Esophagus (tissue), 2 donors: ENCODE data around the gene ALOX12B. TPM values are rescaled to one million over a fixed set of nuclear protein-coding genes. Genes with fewer than 3 reads are reported as not detected.
"Not testable (repeated sequence)": the region's sequence is repeated elsewhere in the genome, so short reads cannot be mapped to it uniquely, and the experiment has no call there.

Experiments used
- H3K27ac ChIP-seq, 2 donors: one replicate each; pipeline ENCODE4 v1.5.1; 2013; ENCODE audit warnings: low read depth in 2 of 2, mild to moderate bottlenecking in 2 of 2, inconsistent platforms in 1 of 2, low read length in 1 of 2, moderate library complexity in 1 of 2
- H3K27me3 ChIP-seq, 2 donors: one replicate each; pipeline ENCODE4 v1.6.1; 2013; ENCODE audit warnings: low read length in 2 of 2, control low read depth in 1 of 2, mild to moderate bottlenecking in 1 of 2; ENCODE audit not compliant: insufficient read depth in 2 of 2, control insufficient read depth in 1 of 2
- H3K36me3 ChIP-seq, 2 donors: one replicate each; pipeline ENCODE4 v1.6.1; 2013; ENCODE audit warnings: low read length in 1 of 2; ENCODE audit not compliant: control insufficient read depth in 2 of 2, insufficient read depth in 2 of 2
- H3K4me1 ChIP-seq, 2 donors: one replicate each; pipeline ENCODE4 v1.6.1; 2013; ENCODE audit warnings: low read length in 1 of 2; ENCODE audit not compliant: control insufficient read depth in 2 of 2, insufficient read depth in 2 of 2
- H3K4me3 ChIP-seq, 2 donors: one replicate each; pipeline ENCODE4 v1.5.1; 2013; ENCODE audit warnings: low read length in 2 of 2, mild to moderate bottlenecking in 2 of 2, low read depth in 1 of 2, moderate library complexity in 1 of 2
- H3K9me3 ChIP-seq, 2 donors: one replicate each; pipeline ENCODE4 v1.6.1; 2013; ENCODE audit warnings: mild to moderate bottlenecking in 2 of 2, low read depth in 1 of 2, low read length in 1 of 2, moderate library complexity in 1 of 2; ENCODE audit not compliant: control insufficient read depth in 2 of 2, insufficient read depth in 1 of 2
- WGBS, 2 donors: extraction: QIAGEN DNeasy Blood & Tissue Kit; methylation state at CpG; one replicate each; pipeline ENCODE4 v1.1.7; 2013; 5-methylcytosine and 5-hydroxymethylcytosine counted together
- polyA plus RNA-seq, 2 donors: library from polyadenylated mRNA; stranded (reverse); fragments of 200-250 nt; gene quantifications; one replicate each; pipeline ENCODE4 v1.2.3, GENCODE V29; 2013
- donor health status: healthy with polysubstance abuse.
- donor health status: Bipolar disorder and iron deficiency.

The ALOX12B gene
- polyA plus RNA-seq, 2 donors = 2.4 to 5.2 TPM

DNA sequence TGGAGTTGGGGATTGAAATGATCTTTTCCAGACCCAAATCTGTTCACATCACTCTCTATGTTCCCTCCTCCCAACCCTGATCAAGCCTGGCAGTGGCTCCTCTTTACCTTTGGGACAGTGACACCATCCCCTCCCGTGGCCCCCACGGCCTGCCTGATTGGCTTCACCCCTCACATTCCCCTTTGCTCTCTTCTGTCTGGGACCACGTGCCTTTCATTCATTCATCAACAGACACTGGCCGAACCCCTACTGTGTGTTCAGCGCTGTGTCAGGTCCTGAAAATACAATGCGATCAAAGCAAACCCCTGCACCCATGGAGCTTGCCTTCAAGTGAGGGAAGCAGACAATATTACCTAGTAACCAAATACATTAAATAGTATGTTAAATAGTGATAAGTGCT is 2.2 kb upstream of the ALOX12B start:
- Histone ChIP-seq H3K27me3 (no peaks in the 10 kb centered on the region), H3K4me3 (no peak overlapping the region), H3K36me3 (no peaks in the 10 kb centered on the region), H3K4me1 (peaks cover 2 to 6% of the 10 kb centered on the region in 2 donors), H3K9me3 (no peaks in the 10 kb centered on the region), H3K27ac (no peak overlapping the region)
- WGBS, 2 donors = 66 to 67% methylated on average over 6 of the region's 6 CpGs

DNA sequence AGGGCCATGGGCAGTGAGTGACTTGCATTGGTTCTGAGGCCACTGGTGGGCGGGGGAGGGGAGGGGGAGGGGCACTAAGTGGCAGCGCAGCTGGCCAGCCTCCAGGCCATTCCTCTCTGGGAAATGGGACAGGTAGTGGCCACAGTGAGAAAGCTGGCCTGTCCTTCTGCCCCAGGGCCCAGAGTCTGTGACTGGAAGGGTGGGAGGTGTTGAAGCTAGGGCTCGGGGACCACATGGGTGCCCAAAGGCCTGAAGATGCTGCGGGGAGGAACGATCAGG is 375 bp upstream of the ALOX12B start:
- 56 to 66% methylated on average over 5 of the region's 5 CpGs for WGBS, 2 donors
- no peak overlapping the region for H3K4me3 ChIP-seq
- peaks cover 0 to 6% of the 10 kb centered on the region in 2 donors for H3K4me1 ChIP-seq
- no peaks in the 10 kb centered on the region for H3K36me3 ChIP-seq
- no peaks in the 10 kb centered on the region for H3K9me3 ChIP-seq
- H3K27me3 ChIP-seq = no peaks in the 10 kb centered on the region
- H3K27ac ChIP-seq = peak overlapping the region in 1 of 2 donors; percentile 40

DNA sequence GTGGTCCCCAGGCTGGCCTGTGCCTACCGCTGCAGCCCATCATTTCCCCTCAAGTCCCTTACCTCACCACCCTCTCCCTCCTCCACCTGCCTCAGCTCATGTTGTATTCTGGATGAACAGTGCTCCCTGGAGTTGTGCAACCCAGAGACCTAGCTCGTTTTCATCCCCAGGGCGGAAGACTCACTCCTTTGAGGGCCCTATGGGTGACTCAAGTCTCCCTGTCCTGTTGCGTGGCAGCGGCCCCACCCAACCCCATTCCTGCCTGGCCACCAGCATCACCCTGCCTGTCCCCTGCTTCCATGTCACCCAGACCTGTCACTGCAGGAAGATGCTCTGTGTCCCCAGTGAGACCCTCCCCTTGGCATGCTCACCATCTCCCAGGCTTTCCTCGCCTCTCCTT is 3.3 kb downstream of the ALOX12B start:
- H3K27ac ChIP-seq = peak overlapping the region in 1 of 2 donors; percentile 35

DNA sequence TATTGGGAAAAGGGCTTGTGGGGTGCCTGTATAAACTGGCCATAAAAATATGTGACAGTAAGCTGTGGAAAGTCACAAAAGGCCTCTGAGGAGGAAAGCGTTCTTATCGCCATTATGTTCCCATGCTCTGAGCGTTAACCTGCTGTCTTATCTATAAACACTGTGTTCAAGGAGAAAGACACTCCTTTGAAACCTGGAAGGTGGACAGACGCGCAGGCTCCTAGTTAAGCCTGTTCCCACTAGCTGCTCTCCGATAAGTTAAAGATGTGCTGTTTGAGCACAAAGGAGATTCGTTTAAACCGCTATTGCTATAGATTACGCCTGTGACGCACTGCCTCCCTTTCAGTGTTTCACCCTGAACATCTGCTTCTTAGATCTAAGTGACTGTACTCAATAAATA is 5.2 kb downstream of the ALOX12B start:
- no peak overlapping the region for H3K27ac ChIP-seq
- no peaks in the 10 kb centered on the region for H3K36me3 ChIP-seq
- H3K4me1 ChIP-seq = peaks cover under 1 to 5% of the 10 kb centered on the region in 2 donors
- no peaks in the 10 kb centered on the region for H3K9me3 ChIP-seq
- 81 to 86% methylated on average over 10 of the region's 10 CpGs for WGBS, 2 donors
- H3K27me3 ChIP-seq = no peaks in the 10 kb centered on the region
- H3K4me3 ChIP-seq = no peak overlapping the region

More for the DNA sequence above, 3.3 kb downstream of the ALOX12B start:
- H3K36me3 ChIP-seq = no peaks in the 10 kb centered on the region
- H3K4me1 ChIP-seq = peaks cover 4 to 6% of the 10 kb centered on the region in 2 donors
- no peaks in the 10 kb centered on the region for H3K27me3 ChIP-seq
- no peaks in the 10 kb centered on the region for H3K9me3 ChIP-seq
- H3K4me3 ChIP-seq = no peak overlapping the region
- WGBS, 2 donors = 76 to 80% methylated on average over 6 of the region's 6 CpGs

DNA sequence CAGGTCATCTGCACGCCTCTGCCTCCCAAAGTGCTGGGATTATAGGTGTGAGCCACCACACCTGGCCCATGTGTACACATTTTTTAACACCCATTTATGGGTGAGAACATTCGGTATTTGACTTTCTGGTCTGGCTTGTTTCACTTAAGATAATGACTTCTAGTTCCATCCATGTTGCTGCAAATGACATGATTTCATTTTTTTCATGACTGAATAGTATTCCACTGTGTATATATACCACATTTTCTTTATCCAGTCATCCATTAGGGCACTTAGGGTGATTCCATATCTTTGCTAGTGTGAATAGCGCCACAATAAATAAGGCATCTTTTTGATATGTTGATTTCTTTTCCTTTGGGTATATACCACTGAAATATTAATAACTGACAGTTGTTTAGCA is 5.6 kb downstream of the ALOX12B start:
- no peaks in the 10 kb centered on the region for H3K9me3 ChIP-seq
- no peak overlapping the region for H3K4me3 ChIP-seq
- 92% methylated on average over 3 of the region's 3 CpGs for WGBS, 2 donors
- H3K4me1 ChIP-seq = peaks cover 0 to 5% of the 10 kb centered on the region in 2 donors
- H3K27me3 ChIP-seq = no peaks in the 10 kb centered on the region
- H3K27ac ChIP-seq = no peak overlapping the region
- H3K36me3 ChIP-seq = no peaks in the 10 kb centered on the region

DNA sequence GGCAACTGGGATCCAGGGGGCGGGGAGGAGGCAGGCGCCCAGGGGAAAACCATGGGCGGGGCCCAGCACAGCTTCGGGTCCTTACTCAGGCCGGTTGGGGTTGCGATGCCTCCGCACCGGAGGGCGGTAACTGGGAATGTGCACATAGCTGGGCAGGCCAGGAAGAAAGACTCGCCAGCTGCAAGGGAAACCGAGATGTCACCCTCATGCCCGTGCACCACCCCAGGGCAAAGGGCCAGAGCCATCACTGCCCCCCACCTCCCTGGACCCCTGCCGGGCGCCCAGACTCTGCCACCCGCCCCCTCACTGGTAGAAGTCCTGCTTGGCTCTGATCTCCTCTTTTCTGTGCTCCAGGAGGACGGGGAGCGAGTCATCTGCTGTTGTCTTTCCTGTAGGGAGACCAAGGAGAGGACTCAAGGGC is 6.7 kb downstream of the ALOX12B start:
- peak overlapping the region in 1 of 2 donors; percentile 9 for H3K27ac ChIP-seq
- 30 to 61% methylated on average over 17 of the region's 17 CpGs for WGBS, 2 donors
- peaks cover 0 to 3% of the 10 kb centered on the region in 2 donors for H3K27me3 ChIP-seq
- no peak overlapping the region for H3K4me3 ChIP-seq
- H3K36me3 ChIP-seq = no peaks in the 10 kb centered on the region
- no peaks in the 10 kb centered on the region for H3K9me3 ChIP-seq
- peaks cover 0 to 5% of the 10 kb centered on the region in 2 donors for H3K4me1 ChIP-seq

DNA sequence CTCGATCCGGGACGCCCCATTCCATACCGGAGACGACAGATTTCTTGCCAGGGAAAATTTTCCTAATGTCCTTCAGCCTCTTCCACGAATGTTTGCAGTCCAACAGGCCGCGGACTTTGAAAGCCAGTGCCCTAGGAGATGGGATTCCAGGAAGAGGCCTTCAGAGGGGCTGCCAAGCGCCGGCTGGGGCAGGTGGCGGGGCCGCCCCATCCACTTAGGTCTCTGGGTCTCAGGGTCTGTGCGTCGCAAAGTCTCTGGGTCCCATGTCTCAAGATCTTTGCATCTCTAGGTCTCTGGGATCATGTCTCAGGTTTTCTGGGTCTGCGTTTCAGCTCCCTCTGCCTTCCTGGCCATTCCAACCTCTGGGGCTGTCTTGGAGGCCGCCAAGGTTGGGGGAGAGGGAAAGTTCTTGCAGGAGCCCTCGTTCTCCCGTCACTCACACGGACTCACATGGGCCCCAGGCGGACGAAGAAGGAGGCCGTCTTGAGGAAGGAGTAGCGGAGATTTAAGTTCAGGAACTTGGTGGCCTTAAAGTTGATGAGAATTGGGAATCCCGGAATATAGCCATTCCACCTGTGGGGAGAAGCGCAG is 7.2 kb downstream of the ALOX12B start:
- H3K4me1 ChIP-seq = peaks cover 0 to 5% of the 10 kb centered on the region in 2 donors
- H3K4me3 ChIP-seq = no peak overlapping the region
- H3K27me3 ChIP-seq = peaks cover 0 to 3% of the 10 kb centered on the region in 2 donors
- H3K27ac ChIP-seq = no peak overlapping the region
- 18 to 21% methylated on average over 25 of the region's 25 CpGs for WGBS, 2 donors
- H3K9me3 ChIP-seq = no peaks in the 10 kb centered on the region
- no peaks in the 10 kb centered on the region for H3K36me3 ChIP-seq

DNA sequence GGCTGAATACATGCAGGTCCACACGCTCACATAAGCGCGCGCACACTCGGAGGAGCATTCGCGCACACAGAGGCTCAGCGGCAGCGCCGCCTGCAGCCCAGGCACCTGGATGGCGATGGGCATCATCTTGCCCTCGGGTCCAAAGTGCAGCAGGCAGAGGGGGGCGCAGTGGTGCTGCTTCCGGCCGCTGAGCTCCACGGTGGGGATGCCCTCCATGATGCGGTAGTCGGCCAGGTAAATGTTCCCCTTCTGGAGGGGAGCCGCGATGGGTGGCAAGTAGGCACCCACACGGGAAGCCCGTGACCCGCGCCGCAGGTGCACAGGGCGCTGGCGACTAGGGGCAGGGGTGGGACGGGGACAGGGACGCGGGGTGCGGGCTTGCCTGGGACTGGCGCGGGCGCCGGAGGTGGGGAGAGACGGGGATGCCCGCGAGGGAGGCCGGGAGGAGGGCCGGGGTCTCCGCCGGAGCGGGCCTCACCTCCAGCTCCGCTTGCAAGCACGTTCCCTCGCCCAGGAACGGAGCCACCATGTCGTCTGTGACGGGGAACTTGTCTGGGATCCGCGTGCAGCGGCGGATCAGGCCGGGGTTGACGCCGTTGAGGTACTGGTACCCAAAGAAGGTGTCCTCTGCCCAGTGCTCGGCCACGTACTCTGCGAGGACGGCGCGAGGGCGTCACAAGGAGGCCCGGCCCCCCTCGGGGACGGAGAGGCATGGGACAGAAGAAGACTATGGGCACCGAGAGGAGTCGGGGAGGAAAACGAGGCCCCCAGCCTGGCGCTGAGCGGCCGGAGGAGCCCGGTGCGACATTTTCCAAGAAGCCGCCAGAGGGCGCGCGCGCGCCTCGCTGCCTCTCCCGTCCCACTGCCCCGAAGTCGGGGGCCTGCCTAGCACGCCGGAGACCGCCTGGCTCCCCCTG is 8.0 kb downstream of the ALOX12B start:
- Histone ChIP-seq H3K9me3 (no peaks in the 10 kb centered on the region), H3K36me3 (no peaks in the 10 kb centered on the region), H3K4me3 (peak overlapping the region; percentile 35 to 53), H3K27ac (peak overlapping the region; percentile 1 to 44), H3K4me1 (peaks cover 0 to 5% of the 10 kb centered on the region in 2 donors), H3K27me3 (peaks cover 0 to 5% of the 10 kb centered on the region in 2 donors)
- 1 to 2% methylated on average over 73 to 87 of the region's 87 CpGs for WGBS, 2 donors

DNA sequence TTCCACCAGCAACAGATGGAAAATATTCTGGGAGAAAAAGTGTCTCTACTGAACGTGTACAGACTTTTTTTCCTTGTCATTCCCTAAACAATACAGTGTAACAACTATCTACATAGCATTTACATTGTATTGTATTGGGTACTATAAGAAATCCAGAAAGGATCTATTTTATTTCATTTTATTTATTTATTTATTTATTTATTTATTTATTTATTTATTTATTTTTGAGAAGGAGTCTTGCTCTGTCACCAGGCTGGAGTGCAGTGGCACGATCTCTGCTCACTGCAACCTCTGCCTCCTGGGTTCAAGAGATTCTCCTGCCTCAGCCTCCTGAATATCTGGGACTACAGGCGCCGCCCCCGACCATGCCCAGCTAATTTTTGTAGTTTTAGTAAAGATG is 9.6 kb downstream of the ALOX12B start:
- not testable (repeated sequence) for H3K27me3 ChIP-seq, H3K9me3 ChIP-seq, H3K4me1 ChIP-seq, H3K27ac ChIP-seq, H3K36me3 ChIP-seq, H3K4me3 ChIP-seq
- 83 to 87% methylated on average over 5 of the region's 5 CpGs for WGBS, 2 donors
